Upper lobe of right lung (tissue), 1 donor: ENCODE data around the gene KCNJ4. TPM values are rescaled to one million over a fixed set of nuclear protein-coding genes. Genes with fewer than 3 reads are reported as not detected.

Source experiments
- ATAC-seq: fragments of 200-7000 bp; cut with Tn5 transposase; one replicate; pipeline ENCODE4 v1.9.1; 2020; ENCODE audit warnings: mild to moderate bottlenecking, moderate library complexity
- DNase-seq: peaks from one replicate; pipeline ENCODE4 v3.0.0-alpha.2; 2020
- H3K27ac ChIP-seq: fragments of 200-600 bp; one replicate; pipeline ENCODE4 v1.8.0; 2022
- H3K27me3 ChIP-seq: fragments of 200-600 bp; one replicate; pipeline ENCODE4 v1.8.0; 2022; ENCODE audit warnings: mild to moderate bottlenecking
- H3K36me3 ChIP-seq: fragments of 200-600 bp; one replicate; pipeline ENCODE4 v1.8.0; 2022
- H3K4me1 ChIP-seq: fragments of 200-600 bp; one replicate; pipeline ENCODE4 v1.8.0; 2022
- H3K4me3 ChIP-seq: fragments of 200-600 bp; one replicate; pipeline ENCODE4 v1.8.0; 2022; ENCODE audit warnings: mild to moderate bottlenecking
- H3K9me3 ChIP-seq: fragments of 200-600 bp; one replicate; pipeline ENCODE4 v1.8.0; 2022
- intact Hi-C: fragments of 100-400 bp; cut with DNase I; formaldehyde crosslinking; loops from one replicate; pipeline ENCODE4 v1.11.0; 2022
- total RNA-seq: library from RNA; stranded (reverse); fragmentation: NEBNext Ultra II Directional; extraction: Animal tissue kit (Norgen Biotek cat#: 25700); gene quantifications from one replicate; pipeline ENCODE4 v1.2.1, GENCODE V29; 2021
- TF ChIP-seq, protein P1 (sequence below): fragments of 200-600 bp; IDR thresholded peaks from one replicate; pipeline ENCODE4 v1.8.0; 2022; ENCODE audit warnings: antibody characterized with exemption
- donor health status: DM: no; HTN: yes; CAD: no; lungs with severe emphysema.

Gene KCNJ4
- total RNA-seq, 1 donor from 2014 or later: not detected

GRCh38 chr22:38489142-38489541, 34.1 kb upstream of the KCNJ4 start:
- H3K9me3 ChIP-seq: no peaks in the 10 kb centered on the region
- TF ChIP-seq, protein P1, sequence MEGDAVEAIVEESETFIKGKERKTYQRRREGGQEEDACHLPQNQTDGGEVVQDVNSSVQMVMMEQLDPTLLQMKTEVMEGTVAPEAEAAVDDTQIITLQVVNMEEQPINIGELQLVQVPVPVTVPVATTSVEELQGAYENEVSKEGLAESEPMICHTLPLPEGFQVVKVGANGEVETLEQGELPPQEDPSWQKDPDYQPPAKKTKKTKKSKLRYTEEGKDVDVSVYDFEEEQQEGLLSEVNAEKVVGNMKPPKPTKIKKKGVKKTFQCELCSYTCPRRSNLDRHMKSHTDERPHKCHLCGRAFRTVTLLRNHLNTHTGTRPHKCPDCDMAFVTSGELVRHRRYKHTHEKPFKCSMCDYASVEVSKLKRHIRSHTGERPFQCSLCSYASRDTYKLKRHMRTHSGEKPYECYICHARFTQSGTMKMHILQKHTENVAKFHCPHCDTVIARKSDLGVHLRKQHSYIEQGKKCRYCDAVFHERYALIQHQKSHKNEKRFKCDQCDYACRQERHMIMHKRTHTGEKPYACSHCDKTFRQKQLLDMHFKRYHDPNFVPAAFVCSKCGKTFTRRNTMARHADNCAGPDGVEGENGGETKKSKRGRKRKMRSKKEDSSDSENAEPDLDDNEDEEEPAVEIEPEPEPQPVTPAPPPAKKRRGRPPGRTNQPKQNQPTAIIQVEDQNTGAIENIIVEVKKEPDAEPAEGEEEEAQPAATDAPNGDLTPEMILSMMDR: no peak
- H3K27ac ChIP-seq: no peak overlapping the region
- H3K4me3 ChIP-seq: no peak overlapping the region
- DNase-seq (no peak), ATAC-seq (no peak)
- H3K4me1 ChIP-seq: peaks cover 10% of the 10 kb centered on the region
- no peaks in the 10 kb centered on the region for H3K27me3 ChIP-seq
- intact Hi-C loops: no loop called here
- H3K36me3 ChIP-seq: peaks cover 100% of the 10 kb centered on the region

GRCh38 chr22:38487946-38488345, 32.9 kb upstream of the KCNJ4 start:
- H3K36me3 ChIP-seq: peaks cover 100% of the 10 kb centered on the region
- DNase-seq: no peak
- intact Hi-C loops: no loop called here
- no peak overlapping the region for H3K4me3 ChIP-seq
- ATAC-seq: no peak
- H3K9me3 ChIP-seq: no peaks in the 10 kb centered on the region
- TF ChIP-seq, protein P1: no peak
- H3K27me3 ChIP-seq: no peaks in the 10 kb centered on the region
- no peak overlapping the region for H3K27ac ChIP-seq
- peaks cover 10% of the 10 kb centered on the region for H3K4me1 ChIP-seq

DNA sequence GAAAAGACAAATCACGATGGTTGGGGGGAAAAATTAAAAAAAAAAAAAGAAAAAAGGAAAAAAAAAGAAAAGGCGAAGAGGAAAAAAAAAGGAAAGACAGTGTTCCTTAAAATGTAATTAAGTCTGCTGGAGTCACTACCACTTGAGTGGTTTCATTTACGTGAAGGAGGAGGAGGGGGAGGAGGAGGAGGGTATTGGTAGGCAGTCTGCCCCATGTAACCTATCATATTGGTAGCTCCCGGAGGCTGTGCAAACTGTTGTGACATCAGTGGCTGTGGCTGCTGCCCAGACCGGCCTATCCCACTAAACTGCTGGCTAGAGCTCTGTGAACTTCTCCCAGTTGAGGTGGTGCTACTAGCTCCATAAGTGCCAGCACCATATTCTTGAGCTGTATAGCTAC, 30.8 kb upstream of the KCNJ4 start:
- Histone ChIP-seq H3K4me3 (no peak overlapping the region), H3K36me3 (peaks cover 100% of the 10 kb centered on the region), H3K4me1 (peaks cover 2% of the 10 kb centered on the region), H3K27ac (no peak overlapping the region), H3K9me3 (no peaks in the 10 kb centered on the region), H3K27me3 (no peaks in the 10 kb centered on the region)
- TF ChIP-seq, protein P1: no peak
- intact Hi-C loops: no loop called here
- ATAC-seq: peak; percentile 84
- DNase-seq: no peak

GRCh38 chr22:38484244-38484643, 29.2 kb upstream of the KCNJ4 start:
- Histone ChIP-seq H3K9me3 (no peaks in the 10 kb centered on the region), H3K27me3 (no peaks in the 10 kb centered on the region), H3K36me3 (peaks cover 94% of the 10 kb centered on the region), H3K4me3 (no peak overlapping the region), H3K4me1 (no peaks in the 10 kb centered on the region), H3K27ac (no peak overlapping the region)
- intact Hi-C loops: no loop called here
- ATAC-seq: no peak
- TF ChIP-seq, protein P1: no peak
- DNase-seq: no peak

DNA sequence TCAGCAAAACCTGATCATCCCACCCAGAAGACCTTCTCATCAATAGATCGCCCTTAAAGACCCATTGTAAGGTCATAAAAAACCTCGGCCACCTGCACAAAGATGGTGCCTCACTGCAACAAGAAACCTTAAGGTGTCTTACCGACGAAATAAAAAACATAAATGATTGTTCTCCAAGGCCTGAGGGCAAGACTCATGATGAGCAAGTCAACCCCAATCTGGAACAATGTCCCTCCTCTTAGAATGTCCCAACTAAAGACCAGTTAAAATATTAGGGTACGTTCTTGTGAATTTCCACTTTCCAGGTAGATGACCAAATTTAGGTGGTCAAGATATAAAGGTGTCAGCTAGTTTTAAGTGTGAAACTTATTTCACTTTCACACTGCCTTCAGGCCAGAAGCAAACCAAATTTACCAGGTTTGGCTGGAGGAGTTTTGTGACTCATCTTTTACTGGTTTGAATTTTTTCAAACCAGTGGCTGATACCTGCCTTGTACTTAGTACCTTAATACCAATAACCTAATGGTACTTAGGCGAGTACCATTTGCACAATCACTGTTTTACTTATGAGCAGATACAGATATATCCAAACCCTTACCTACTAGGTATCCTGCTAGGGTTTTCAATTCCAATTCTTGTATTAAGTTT, 27.8 kb upstream of the KCNJ4 start:
- Histone ChIP-seq H3K36me3 (peaks cover 79% of the 10 kb centered on the region), H3K27me3 (no peaks in the 10 kb centered on the region), H3K9me3 (no peaks in the 10 kb centered on the region), H3K4me1 (no peaks in the 10 kb centered on the region), H3K27ac (no peak overlapping the region), H3K4me3 (no peak overlapping the region)
- no peak for DNase-seq
- intact Hi-C loops: no loop called here
- no peak for ATAC-seq
- TF ChIP-seq, protein P1: no peak
